GM18870 (cell line): ENCODE measurements around the gene ACTR1B.
"Not testable (repeated sequence)": the region's sequence is repeated elsewhere in the genome, so short reads cannot be mapped to it uniquely, and the experiment has no call there.

Experiments
- ATAC-seq: cut with Tn5 transposase; IDR thresholded peaks from one replicate; pipeline ENCODE4 v1.9.1; 2021; ENCODE audit warnings: moderate library complexity; ENCODE audit not compliant: unreplicated experiment

Gene ACTR1B

DNA sequence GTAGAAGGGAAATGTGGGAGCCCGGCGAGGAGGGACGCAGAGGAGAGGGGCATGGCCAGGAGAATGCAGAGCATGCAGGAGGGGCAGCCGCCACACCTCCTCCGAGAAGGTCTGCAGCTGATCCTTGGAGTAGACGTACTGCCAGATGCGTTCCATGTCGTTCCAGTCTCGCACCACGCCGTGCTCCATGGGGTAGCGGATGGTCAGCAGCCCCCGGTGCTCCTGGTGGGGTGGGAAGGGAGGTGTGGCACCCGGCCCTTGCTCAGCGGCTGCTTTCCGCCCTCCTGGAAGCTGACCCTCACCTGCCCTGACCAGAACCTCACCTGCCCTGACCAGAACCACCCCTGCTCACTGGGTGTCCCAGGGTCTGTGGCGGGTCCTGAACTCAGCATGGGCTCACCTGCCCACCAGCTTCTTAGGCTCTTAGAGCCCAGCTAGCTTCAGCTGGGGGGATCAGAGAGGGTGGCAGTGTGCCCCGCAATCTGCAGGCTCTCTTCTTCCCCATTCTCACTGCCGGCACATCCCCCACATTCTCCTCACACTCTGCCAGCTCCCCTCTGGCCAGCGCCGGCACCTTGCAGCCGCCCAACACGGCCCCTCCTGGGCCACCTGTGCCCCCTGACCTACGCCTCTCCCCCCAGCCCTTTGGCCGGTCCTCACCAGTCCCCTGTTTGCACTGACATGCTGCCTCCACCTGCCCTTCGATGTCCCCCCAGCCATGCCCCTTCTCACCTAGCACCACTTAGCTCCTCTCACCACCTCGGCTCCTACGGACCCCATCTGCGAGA, 4.4 kb downstream of the ACTR1B start:
- ATAC-seq: no peak

DNA sequence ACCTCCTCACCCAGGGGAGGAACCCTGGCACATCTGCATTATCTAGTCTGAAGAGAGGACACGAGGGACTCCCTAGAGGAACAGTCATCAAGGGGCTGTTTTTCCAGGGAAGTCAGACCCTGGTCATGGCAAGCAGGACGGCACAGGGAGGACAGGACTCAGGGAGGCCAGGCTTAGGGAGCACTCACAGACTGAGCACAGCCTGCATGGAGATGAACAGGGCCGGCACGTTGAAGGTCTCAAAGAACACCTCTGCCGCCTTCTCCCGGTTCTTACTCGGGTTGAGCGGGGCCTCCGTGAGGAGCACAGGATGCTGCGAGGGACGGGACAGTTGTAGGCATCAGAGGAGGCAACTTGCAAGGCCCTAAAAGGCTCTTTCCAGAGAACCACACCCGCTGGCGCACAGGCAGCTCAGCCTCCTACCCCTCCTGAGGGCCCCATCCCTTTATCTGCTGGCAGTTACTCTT, 5.1 kb downstream of the ACTR1B start:
- ATAC-seq: no peak

DNA sequence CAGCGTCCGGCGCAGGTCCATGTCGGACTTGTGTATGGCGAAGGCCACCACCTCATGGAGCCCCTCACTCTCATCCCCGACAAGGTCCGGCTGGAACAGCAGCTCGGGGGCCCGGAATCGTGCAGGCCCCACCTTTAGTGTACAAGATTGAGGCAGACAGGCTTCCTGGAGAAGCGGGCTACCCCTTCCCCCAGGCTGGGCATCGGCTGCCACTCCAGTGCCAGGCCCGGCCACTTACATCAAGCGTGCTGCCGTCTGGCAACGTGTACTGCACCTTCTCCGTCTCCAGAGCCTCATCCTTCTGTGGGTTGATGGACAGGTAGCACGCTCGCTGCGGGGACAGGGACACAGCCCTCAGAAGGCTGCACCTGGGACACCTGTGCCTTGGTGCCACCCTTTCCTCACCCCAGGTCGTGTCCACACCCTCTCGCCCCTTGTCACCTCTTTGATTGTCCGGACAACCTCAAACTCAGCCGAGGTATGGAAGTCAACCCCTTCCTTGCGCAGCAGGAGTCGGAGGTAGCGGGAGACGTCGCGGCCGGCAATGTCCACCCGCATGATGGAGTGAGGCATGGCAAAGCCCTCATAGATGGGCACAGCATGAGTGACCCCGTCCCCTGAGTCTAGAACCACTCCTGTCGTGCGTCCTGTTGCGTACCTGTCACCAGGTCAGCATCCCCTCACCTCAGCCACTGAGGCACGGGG, 5.7 kb downstream of the ACTR1B start:
- no peak for ATAC-seq

DNA sequence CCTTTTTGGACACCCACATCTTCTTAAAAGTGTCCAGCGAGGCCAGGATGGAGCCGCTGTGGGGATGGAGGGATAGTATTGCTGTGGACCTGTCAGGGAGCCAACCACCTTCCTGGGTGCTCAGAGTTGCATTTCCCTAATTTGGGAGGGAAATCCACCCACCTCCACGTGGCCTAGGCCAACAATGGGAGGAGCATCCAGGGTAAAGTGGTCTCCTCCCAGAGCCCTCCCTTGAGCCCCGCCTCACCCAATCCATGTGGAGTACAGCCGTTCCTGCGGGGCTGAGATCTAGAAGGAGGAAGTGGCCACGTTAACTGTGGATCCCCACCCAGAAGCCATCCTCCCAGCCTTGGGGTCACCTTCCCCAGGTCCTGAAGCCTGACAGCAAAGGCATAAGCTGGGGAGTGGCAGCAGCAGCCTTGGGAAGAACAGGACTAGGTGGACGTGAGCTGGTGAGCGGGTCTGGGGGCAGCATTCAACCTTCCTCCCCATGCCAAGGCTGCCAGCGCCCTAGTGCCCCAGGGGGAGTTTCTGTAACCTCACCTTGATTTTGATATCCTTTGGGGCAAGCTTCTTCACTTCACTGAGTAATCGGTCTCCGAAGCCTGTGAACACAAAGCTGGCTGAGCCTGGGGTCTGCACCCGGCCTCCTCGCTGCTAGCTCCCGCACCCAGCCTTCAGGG, 6.8 kb downstream of the ACTR1B start:
- no peak for ATAC-seq

DNA sequence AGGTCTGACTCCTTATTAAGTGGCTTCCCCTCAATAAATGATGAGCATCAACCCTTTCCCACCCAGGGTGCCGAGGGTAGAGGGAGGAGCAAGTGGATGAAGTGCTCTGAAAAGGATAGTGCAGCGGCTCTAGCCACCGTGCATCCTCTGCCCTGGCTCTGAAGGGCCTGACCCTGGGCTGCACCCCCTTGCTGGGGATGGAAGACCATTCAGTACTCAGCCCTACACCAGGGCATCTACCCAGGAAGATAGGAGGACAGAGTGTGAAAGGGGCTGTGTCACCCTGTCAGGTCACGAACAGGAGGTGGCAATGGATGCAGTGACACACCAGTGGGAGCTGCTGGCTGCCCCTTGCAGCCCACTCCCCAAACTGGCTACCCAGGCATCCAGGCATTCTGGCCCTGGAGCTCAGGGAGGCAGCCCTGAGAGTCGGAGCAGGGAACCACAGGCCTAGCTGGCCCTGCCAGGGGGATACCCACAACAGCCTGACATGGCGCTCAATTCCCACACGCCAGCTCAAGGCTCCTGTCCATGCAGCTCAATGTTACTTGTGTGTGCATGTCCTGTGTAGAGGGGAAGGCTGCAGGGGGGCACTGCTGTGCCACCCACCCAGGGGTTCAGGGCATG, 7.6 kb downstream of the ACTR1B start:
- ATAC-seq: no peak

DNA sequence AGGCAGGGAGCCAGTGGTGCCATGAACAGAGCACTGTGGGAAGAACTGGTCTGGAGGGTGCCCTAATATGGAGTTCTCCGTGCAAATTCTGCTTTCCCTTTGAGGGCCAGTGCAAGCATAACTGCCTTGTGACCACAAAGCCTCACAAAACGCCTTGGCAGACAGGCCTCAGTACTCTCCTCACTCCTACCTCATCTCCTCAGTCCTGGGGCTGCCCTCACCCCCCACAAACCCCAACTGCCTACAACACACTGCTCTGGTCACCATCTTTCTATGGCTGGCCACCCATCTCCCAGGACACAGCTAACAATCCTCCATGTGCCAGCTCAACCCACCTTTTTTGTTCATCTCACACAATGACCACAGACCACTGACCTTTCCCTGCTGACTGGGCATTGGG, 9.1 kb downstream of the ACTR1B start:
- no peak for ATAC-seq

DNA sequence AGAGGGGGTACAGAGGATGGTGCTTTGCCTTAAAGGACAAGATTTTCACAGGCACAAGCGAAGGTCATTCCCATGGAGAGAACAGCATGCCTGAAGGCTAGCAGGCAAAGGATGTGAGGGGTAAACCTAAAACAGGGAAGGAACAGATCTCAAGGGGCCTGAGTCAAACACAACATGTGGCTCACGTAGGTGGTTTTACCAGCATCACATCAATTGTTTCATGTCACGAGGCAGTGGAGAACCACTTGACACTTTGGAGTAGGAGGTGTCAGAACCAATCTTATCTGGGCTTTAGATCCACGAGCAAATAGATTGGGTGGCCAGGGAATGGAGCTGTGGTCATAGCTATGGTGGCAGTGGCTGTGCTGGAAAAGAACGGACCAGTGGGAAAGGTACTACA, 9.5 kb downstream of the ACTR1B start:
- no peak for ATAC-seq

DNA sequence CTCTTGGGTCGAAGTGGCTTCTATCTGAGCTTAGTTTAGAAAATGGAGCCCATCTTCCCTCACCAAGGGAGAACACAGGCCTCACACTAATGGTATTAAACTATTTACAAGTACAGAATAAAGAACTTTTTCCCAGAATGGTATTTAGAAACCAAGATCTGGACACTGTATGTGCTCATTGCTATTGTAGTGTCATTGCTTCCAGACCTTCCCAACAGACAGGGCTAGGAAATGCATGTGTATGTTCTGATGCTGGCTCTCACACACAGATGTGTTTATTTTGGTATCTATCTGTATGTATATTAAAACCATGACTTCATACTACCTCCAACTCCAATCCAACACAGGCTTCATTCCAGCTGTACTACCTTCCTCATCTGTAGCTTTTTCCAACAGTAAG, 10.0 kb downstream of the ACTR1B start:
- ATAC-seq: no peak

DNA sequence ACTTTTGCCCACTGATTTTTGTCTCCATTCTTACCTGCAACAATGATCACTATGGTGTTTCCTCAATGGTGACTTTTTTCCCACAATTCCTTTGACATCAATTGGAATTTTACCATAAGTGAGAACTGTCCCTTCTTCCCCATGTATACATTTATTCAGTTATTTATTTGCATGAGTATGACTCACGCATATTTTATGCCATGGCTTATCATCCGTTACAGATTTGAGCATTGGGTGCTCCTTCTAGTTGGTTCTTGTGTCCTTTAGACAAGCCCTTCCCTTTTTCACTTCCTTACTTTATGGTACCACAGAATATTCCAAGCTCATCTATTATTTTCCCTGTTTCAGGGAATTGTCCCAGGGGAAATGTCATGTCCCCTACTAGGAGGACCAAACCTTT, 10.4 kb downstream of the ACTR1B start:
- no peak for ATAC-seq

DNA sequence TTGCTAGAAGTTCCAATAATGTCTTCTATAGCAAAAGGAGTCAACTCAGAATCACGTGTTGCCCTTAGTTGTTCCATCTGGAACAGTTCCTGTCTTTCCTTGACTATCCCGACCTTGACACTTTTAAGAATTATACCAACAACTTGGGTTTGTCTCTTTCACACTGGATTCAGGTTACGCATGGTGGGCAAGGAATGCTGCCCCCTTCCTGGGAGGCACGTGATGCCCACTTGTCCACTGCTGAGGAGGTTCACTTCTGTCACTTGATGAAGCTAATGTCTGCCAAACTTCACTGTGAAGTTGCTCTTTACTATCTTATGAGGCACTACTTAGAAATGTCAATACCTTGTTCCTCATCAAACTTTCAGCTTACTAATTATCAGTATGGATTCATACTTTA, 12.7 kb downstream of the ACTR1B start:
- ATAC-seq: no peak

DNA sequence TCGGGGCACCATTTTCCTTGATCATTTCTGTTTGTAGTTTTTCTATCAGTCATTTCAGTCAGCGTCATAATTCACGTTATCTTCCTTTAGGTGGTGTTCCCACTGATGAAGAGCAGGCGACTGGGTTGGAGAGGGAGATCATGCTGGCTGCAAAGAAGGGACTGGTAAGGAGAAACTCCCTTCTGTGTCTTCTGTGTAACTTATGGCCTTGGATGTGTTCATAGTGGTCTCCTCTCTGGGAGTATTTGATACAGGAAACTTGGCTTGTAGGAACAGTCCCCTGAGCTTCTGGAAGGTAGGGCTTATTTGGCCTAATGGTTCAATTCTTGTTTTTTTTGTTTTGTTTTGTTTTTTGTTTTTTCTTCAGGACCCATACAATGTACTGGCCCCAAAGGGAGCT, 16.9 kb downstream of the ACTR1B start:
- no peak for ATAC-seq

DNA sequence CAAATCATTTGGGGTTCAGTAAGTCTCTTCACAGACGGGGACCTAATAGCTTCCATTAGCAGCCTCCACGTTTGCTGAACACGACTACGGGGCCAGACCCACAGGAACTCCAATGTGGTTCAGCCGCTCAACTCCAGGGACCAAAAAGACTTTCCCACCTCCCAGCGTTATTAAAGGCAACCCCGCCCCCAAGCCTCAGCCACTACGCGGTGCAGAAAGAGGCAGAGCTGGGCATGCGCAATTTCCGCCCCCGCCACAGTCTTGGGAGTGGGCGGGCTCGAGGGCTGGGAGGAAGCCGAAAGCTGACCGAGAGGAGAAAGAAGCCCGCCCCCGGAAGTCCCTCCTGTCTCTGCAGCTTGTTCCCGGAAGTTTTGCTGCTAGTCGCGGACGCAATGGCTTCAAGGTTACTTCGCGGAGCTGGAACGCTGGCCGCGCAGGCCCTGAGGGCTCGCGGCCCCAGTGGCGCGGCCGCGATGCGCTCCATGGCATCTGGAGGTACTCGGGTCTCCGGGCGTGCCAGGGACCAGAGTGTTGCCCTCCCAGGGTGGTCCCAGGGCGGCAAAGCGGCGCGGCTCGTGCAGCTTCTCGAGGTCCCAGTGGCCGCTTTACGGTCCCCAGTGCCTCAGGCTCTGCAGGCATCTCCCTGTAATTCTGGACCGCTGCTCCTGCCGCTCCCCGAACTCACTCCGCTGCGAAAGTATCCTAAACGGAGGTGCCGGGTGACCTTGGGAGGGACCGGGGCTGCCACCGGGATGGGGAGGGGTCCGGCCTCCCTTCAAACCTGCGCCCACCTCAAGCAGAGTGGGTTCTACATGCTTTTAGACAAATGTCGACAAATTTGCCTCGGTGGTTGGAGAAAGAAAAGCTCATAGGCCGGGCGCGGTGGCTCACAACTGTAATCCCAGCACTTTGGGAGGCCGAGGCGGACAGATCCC, 17.9 kb downstream of the ACTR1B start, which contains the start of gene COX5B:
TSS of gene COX5B (plus strand) at position 368 of the 935 bp plus-strand sequence. CDS start at position 393, 25 bp downstream.
- ATAC-seq: peak; percentile 84

DNA sequence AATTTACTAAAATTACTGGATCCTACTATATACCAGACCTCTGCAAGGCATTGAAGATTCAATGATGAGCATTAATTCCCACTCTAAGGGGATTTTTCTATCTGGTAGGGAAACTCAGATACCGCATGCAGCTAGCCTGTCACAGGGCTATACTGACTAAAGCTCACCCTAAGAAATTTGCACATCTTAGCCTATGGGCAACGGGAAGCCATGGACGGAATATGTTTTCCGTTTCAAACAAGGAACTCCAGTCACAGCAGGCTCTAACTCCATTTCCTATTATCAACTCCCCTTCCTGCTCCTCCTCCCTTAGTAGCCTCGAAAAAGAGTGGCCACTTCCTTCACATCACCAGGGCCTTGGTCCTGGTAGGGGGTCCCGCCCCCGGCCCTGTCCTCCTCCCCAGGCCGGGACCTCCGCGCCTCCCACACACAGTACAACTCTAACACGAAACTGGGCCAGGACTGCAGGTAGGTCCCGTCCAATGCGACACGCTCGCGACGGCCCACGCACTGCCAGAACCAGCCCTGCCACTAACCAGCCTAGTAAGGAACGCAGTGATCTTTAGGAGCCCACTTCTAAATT, 18.6 kb downstream of the ACTR1B start:
- peak; percentile 18 for ATAC-seq

DNA sequence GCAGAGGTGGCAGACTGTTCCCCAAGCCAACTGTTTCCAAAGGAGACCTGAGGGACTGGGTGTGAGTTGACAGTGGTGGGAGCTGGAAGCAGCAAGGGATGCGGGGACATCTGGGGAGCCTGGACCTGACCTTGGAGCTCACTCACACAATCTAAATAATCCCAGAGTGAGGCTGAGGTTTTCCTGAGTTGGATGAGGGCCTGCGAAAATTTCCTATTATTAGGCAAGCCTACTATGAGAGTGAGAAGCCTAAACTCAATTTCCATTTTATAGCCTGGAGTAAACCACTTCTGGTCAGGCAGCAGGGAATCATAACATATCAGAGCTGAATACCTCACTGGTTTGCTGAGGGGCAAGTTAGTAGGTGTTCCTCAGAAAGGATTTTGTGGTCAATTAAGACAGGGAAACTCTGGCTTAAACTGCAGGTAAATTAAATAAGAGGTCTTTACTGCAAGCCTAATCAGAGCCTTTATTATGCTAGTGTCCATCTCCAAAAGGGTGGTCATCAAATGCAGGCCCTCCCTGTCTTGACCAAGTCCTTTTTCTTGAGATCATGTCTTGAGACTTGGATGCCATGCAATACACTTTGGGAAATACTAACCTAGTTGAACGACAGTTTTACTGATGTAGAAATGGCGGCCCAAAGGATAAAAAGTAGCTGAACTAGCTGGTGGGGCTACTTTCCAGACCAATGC, 19.7 kb downstream of the ACTR1B start:
- no peak for ATAC-seq

DNA sequence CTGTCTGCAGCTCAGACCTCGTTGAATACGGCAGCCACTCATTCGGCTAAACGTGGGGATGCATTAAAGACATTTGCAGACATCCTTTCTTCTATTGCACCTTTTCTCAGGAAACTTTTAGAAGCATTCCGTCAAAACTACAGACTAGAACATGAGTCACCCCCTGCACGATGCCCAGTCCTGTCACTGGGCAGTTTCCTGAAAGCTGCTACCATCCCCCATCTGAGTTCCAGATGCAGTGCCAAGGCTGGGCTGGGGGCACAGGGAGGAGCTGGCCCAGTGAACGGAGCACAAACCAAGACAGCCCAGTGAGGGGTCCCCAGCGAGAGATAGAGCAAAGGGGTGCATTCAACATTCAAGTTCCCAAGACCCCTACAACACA, 37.8 kb downstream of the ACTR1B start:
- ATAC-seq: not testable (repeated sequence)

DNA sequence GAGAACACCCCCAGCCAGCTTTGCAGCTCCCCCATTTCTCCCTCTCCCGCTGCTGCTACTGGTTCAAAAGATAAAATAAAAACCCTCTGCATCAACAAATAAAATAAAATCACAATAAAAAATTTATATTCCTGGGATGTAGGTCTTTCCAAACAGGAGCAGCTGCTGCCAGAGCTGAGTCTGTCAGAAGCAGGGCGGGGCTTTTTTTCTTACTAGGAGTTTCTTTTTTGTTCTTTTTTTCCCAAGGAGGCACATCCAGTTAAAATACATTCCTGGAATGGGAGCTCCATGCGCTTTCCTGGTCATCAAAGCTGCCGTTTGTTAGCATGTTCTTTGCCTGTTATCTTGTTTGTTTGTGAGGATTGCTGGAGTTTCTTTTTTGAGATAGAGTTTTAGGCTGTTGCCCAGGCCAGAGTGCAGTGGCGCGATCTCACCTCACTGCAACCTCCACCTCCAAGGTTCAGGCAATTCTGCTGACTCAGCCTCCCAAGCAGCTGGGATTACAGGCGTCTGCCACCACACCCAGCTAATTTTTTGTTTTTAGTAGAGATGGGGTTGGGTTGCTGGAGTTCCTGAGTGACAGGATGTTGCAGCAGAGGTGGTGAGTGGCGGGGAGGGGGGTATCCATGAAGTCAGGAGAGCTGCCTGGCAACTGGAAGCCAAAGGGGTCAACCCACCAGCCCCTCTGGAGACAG, 38.3 kb downstream of the ACTR1B start:
- ATAC-seq: not testable (repeated sequence)

DNA sequence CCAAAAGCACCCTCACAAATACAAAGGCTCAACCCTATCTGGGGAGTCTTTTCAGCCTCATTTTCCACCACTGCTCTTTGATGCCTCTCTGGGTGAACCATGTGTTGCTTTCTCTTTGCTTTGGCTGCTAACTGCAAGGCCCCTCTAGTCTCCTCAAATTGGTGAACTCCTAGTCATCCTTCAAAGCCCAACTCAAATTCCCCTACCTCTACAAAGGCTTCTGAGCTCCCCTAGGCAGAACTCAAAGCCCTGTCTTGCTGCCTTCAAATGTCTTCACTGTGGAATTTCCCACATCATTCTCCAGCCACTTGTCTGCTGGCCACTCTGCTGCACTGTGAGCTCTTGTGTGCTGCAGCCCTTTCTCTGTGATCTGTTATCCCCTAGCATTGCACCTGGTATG, 40.9 kb downstream of the ACTR1B start:
- ATAC-seq: not testable (repeated sequence)

DNA sequence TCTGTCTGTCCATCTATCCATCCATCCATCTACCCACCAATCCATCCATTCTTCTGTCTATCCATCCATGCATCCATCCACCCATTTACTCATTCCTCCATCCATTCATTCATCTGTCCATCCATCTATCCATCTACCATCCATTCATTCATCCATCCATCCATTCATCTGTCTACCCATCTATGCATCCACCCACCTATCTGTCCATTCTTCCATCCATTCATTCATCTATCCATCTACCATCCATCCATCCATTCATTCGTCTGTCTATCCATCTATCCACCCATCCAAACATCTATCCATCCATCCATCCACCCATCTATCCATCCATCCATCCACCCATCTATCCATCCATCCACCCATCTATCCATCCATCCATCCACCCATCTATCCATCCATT, 43.4 kb downstream of the ACTR1B start:
- not testable (repeated sequence) for ATAC-seq
